GM12875 (cell line): ENCODE results near the gene CACNA1D.

Source experiments
- H3K4me3 ChIP-seq: one replicate; pipeline ENCODE4 v1.5.1; 2011; ENCODE audit warnings: low read depth, low read length, control low read depth
- TF ChIP-seq, protein P1 (sequence below): IDR thresholded peaks from 2 replicates; pipeline ENCODE4 v1.5.1; 2011; ENCODE audit warnings: low read depth, mild to moderate bottlenecking, control low read depth, inconsistent platforms, low read length, moderate library complexity, borderline replicate concordance; ENCODE audit not compliant: insufficient read depth

CACNA1D gene

DNA sequence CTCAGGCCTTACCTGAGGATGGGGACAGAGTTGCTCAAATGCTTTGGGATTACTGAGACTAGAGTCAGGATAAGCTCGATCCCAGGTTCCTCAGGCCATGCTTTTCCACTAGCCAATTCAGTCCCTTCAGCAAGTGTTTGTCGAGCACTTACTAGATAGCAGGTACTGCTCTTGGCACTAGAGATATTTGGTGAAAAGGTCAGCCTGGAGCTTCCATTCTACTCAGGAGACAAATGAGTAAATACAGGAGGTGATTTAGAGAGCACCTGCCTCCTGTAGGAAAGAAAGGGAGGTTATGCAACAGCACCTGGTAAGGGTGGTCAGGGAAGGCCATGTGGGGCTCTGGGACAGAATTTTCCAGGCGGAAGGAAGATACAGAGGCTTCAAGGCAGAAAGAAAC, 99.9 kb downstream of the CACNA1D start:
- TF ChIP-seq, protein P1, sequence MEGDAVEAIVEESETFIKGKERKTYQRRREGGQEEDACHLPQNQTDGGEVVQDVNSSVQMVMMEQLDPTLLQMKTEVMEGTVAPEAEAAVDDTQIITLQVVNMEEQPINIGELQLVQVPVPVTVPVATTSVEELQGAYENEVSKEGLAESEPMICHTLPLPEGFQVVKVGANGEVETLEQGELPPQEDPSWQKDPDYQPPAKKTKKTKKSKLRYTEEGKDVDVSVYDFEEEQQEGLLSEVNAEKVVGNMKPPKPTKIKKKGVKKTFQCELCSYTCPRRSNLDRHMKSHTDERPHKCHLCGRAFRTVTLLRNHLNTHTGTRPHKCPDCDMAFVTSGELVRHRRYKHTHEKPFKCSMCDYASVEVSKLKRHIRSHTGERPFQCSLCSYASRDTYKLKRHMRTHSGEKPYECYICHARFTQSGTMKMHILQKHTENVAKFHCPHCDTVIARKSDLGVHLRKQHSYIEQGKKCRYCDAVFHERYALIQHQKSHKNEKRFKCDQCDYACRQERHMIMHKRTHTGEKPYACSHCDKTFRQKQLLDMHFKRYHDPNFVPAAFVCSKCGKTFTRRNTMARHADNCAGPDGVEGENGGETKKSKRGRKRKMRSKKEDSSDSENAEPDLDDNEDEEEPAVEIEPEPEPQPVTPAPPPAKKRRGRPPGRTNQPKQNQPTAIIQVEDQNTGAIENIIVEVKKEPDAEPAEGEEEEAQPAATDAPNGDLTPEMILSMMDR, result no peak
- no peak overlapping the region for H3K4me3 ChIP-seq

DNA sequence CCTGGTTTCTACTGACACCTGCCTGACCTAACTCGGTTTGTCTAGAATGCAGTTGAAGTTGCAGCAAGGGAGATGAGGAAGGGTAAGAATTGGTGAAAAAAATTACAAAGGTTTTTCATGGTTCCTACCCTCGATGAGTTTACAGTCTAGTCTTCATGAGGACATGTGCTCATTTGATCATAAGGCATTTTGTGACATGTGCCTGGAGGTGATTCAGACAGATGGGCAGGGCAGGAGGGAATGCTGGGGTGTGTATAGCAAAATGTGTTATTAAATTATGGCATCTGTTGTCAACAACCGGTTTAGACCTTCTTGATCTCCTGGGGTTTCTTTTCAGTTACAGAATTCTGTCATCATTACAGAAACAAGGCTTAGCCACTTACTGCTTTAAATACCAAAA, 101.2 kb downstream of the CACNA1D start:
- TF ChIP-seq, protein P1, result no peak
- no peak overlapping the region for H3K4me3 ChIP-seq

DNA sequence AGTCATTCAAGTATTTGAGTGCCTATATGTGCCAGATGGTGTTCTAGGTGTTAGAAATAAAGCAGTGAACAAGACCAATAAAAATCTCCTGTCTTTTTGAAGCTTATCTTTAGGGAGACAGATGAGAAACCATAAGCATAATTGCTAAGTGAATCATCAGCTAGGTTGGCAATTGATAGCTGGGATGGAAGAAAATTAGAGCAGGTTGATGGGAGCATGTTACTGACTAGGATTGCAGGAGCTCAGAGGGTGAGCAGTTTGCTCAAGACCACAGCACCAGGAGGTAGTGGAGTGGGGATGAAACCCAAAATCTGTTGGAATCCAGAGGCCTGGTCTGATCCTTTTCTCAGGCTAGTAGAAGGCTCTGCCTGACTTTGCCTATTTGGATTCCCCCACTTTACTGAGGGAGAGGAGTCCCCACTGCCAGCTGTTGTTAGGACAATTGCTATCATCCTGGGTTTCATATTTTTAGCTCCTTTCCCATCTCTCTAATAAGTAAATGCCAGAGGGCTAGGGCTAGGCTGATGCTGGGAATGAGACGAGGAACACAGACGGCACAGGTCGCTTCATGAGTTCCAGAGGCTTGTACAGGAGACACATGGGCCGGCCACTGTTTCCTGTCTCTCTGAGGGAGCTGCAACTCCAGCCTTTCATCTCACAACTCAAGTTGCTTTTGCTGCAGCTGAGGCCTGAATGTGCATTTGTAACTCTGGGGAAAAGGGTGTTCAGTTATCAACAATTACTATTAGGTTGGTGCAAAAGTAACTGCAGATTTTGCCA, 102.9 kb downstream of the CACNA1D start:
- H3K4me3 ChIP-seq, result no peak overlapping the region
- TF ChIP-seq, protein P1, result no peak

DNA sequence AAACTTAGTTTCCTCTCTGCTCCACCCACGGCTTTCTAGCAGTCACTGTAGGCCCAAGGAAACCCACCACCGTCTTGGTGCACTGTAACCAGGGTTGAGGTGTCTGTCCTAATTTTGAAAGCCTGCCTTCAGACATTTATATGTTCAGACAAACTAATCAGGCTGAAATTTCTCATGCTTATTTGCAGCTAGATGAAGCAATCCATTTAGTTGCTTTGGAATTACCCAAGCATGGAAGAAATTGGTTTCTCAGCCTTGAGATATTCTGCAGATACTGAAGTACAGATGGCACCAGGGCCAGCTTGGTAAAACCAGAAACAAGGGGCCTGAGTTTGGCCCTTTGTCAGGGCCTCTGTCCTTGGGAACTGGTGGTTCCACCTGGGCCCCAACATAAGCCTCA, 105.4 kb downstream of the CACNA1D start:
- TF ChIP-seq, protein P1, result no peak
- no peak overlapping the region for H3K4me3 ChIP-seq

DNA sequence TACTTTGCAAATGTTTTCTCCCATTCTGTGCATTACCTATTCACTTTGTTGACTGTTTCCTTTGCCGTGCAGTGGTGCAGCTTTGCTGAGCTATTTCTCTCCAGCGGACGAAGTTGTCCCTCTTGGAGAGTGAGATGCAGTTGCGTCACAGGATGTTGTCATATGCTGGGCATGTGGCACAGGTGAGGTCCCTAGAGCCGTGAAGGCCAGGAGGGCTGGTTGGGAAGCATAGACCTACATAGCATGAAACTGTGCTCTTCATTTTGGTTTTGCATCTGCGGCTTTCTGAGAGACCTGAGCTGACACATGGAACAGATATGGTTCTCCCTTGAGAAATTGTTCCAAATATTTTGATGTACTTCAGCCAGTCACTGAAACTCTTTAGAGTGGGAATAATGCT, 108.5 kb downstream of the CACNA1D start:
- TF ChIP-seq, protein P1, result no peak

DNA sequence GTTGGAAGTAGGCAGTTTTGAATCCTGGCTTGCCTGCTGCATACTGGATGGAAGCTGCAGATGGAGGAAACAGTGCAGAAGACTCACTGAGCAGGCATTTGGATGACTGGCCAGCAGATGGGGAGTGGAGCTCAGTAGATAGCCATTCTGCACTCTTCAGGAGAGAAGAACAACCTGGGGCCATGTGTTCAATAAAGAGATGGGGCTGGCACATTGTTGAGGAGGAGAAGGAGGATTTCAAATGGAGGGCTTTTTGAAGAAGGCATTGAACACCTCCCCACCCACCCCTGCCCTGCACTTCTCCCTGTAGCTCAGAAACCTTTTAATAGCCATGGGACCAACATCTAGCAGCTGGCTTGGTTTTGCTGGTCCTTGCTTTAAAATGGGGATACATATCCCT, 109.8 kb downstream of the CACNA1D start:
- H3K4me3 ChIP-seq, result no peak overlapping the region
- TF ChIP-seq, protein P1, result no peak

More for the DNA sequence above, 108.5 kb downstream of the CACNA1D start:
- no peak overlapping the region for H3K4me3 ChIP-seq

DNA sequence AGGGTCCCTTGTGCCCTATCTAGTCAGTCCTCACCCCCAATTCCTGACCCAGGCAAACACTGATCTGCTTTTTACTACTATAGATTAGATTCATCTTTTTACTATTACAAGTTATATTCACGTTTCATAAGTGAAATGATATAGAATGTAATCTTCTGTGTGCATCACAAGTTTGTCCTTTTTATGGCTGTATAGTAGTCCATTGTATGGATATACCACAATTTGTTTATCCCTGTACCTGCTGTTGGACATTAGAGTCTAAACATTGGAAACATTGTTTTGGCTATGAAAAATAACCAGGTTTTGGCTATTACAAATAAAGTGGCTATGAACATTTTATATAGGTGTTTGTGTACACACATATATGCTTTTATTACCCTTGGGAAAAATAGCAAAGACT, 112.4 kb downstream of the CACNA1D start:
- TF ChIP-seq, protein P1, result no peak

More for the DNA sequence above, 112.4 kb downstream of the CACNA1D start:
- H3K4me3 ChIP-seq, result no peak overlapping the region
